ENCODE data around the gene ZNF616. TPM values are rescaled to one million over a fixed set of nuclear protein-coding genes. Genes with fewer than 3 reads are reported as not detected.
A peak's percentile ranks its signal among the peaks of the same experiment; 100 is the strongest.
"Not testable (repeated sequence)": the region's sequence is repeated elsewhere in the genome, so short reads cannot be mapped to it uniquely, and the experiment has no call there.

Gene ZNF616
- total and polyA plus RNA-seq, 8 donors: 2.4 to 9.1 (median 4.8) TPM

GRCh38 chr19:52101866-52102562, 37.7 kb downstream of the ZNF616 start:
- intact Hi-C loops (cut with DNase I): no loop called here
- no peak for ATAC-seq
- no peaks in the 10 kb centered on the region for H3K9me3 ChIP-seq
- no peak overlapping the region for H3K4me3 ChIP-seq
- 65 to 76% methylated on average over 2 of the region's 2 CpGs for WGBS, 2 donors
- no peak for FAIRE-seq
- TF ChIP-seq CTCF (IDR thresholded peaks at IDR 0.05): no peak
- H3K27me3 ChIP-seq: no peaks in the 10 kb centered on the region
- no peak overlapping the region for H3K27ac ChIP-seq
- H3K36me3 ChIP-seq: no peaks in the 10 kb centered on the region
- DNase-seq: no peak
- no peaks in the 10 kb centered on the region for H3K4me1 ChIP-seq

GRCh38 chr19:52099497-52100138, 40.1 kb downstream of the ZNF616 start:
- H3K36me3 ChIP-seq: no peaks in the 10 kb centered on the region
- FAIRE-seq (no peak), DNase-seq (no peak), ATAC-seq (no peak)
- H3K27ac ChIP-seq: no peak overlapping the region
- H3K4me1 ChIP-seq: no peaks in the 10 kb centered on the region
- no peak overlapping the region for H3K4me3 ChIP-seq
- no peaks in the 10 kb centered on the region for H3K9me3 ChIP-seq
- intact Hi-C loops (cut with DNase I): no loop called here
- H3K27me3 ChIP-seq: no peaks in the 10 kb centered on the region
- no peak for TF ChIP-seq CTCF (IDR thresholded peaks at IDR 0.05)
- 73 to 78% methylated on average over 2 of the region's 2 CpGs for WGBS, 2 donors

- DNase-seq; FAIRE-seq; H3K36me3 ChIP-seq; H3K27me3 ChIP-seq; H3K9me3 ChIP-seq; H3K27ac ChIP-seq; H3K4me1 ChIP-seq; intact Hi-C loops (cut with DNase I); ATAC-seq: not testable (repeated sequence)
- WGBS, 2 donors: 87 to 96% methylated on average over 3 of the region's 3 CpGs
- H3K4me3 ChIP-seq: peak overlapping the region in 1 of 4 donors; percentile 88
Measured at GRCh38 chr19:52096416-52096815, 43.3 kb downstream of the ZNF616 start.

GRCh38 chr19:52095172-52096014, 44.3 kb downstream of the ZNF616 start, which contains the start of gene ZNF841:
TSS of gene ZNF841 (minus strand) at chr19:52095765. CDS start at chr19:52084801, 10,964 bp downstream.
- Histone ChIP-seq H3K4me3 (peak within 1 kb of the TSS; percentile 68 to 88 (median 76)), H3K36me3 (no peaks in the 10 kb centered on the region), H3K27ac (peak within 1 kb of the TSS; percentile 61 to 71 (median 68)), H3K9me3 (no peaks in the 10 kb centered on the region), H3K27me3 (no peaks in the 10 kb centered on the region), H3K4me1 (peaks cover 0 to 4% (median 0%) of the 10 kb centered on the region in 3 donors)
- DNase-seq (peak; percentile 94 to 97 (median 96)), FAIRE-seq (no peak), ATAC-seq (peak; percentile 98 to 99 (median 99))
- TF ChIP-seq CTCF (IDR thresholded peaks at IDR 0.05): no peak
- WGBS, 2 donors: 0% methylated on average over 59 of the region's 59 CpGs
- intact Hi-C loops (cut with DNase I): no loop called here

- no peak for FAIRE-seq
- no peaks in the 10 kb centered on the region for H3K36me3 ChIP-seq
- WGBS, 2 donors: 2 to 3% methylated on average over 12 of the region's 12 CpGs
- peak; percentile 18 to 56 (median 34) for ATAC-seq
- H3K27ac ChIP-seq: peak overlapping the region in 1 of 4 donors; percentile 71
- H3K4me1 ChIP-seq: peaks cover 0 to 4% (median 0%) of the 10 kb centered on the region in 3 donors
- intact Hi-C loops (cut with DNase I): loop anchor here in 1 of 3 donors (5.0 kb wide), 1 partner anchor 478 kb away; the partner anchor contains the start of gene ZNF701
- TF ChIP-seq CTCF (IDR thresholded peaks at IDR 0.05): no peak
- no peaks in the 10 kb centered on the region for H3K27me3 ChIP-seq
- no peaks in the 10 kb centered on the region for H3K9me3 ChIP-seq
- no peak for DNase-seq
- peak overlapping the region; percentile 68 to 88 (median 76) for H3K4me3 ChIP-seq
Measured at GRCh38 chr19:52094526-52095130, 45.1 kb downstream of the ZNF616 start.
